OCI-LY7 (cell line): Measurements from ENCODE around the gene CCL22.

Experiments
- EZH2phosphoT487 ChIP-seq: fragments of 200-600 bp; sonication (generic); IDR thresholded peaks from 2 replicates; pipeline ENCODE4 v1.6.1; 2018; ENCODE audit warnings: low read depth, borderline replicate concordance, mild to moderate bottlenecking, mixed run types, antibody characterized with exemption, low read length, moderate library complexity, mixed read lengths
- TF ChIP-seq, protein P1 (sequence below): fragments of 200-600 bp; sonication (generic); conservative IDR thresholded peaks from 2 replicates; pipeline ENCODE4 v1.5.1; 2014; ENCODE audit warnings: mild to moderate bottlenecking, antibody characterized with exemption, low read length, moderate library complexity, mixed read lengths

DNA sequence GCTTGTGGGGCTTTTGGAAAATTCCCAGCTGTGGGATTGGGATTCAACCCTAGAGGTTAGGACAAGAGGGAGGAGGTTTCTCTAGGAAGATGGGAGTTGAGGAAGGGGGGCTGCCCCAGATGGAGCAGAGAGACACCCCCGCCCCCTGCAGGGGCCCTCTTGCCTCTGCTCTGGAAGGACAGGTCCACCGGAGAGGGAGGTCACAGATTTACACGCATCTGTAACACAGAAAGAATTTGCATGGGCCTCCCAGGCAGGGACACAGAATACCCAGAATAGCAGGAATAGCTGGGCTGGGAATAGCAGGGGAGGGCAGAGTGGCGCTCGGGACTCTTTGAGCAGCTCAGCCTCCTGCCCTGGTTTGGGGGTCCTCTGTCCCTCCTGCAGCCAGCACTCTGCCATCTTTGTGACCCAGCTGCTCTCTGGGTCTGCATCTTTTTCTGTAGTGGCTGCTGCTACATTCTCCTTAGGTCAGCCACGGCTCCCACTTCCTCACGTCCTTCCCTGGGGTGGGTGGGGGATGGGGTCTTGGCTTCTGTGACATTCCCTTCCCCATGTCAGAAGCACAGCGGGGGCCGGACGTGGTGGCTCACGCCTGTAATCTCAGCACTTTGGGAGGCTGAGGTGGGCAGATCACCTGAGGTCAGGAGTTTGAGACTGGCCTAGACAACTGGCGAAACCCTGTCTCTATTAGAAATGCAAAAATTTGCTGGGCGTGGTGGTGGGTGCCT lies 40.2 kb upstream of the CCL22 start:
- TF ChIP-seq, protein P1, sequence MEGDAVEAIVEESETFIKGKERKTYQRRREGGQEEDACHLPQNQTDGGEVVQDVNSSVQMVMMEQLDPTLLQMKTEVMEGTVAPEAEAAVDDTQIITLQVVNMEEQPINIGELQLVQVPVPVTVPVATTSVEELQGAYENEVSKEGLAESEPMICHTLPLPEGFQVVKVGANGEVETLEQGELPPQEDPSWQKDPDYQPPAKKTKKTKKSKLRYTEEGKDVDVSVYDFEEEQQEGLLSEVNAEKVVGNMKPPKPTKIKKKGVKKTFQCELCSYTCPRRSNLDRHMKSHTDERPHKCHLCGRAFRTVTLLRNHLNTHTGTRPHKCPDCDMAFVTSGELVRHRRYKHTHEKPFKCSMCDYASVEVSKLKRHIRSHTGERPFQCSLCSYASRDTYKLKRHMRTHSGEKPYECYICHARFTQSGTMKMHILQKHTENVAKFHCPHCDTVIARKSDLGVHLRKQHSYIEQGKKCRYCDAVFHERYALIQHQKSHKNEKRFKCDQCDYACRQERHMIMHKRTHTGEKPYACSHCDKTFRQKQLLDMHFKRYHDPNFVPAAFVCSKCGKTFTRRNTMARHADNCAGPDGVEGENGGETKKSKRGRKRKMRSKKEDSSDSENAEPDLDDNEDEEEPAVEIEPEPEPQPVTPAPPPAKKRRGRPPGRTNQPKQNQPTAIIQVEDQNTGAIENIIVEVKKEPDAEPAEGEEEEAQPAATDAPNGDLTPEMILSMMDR, result no peak
- no peak for TF ChIP-seq EZH2phosphoT487
